ENCODE results near the gene CHCHD10.

DNA sequence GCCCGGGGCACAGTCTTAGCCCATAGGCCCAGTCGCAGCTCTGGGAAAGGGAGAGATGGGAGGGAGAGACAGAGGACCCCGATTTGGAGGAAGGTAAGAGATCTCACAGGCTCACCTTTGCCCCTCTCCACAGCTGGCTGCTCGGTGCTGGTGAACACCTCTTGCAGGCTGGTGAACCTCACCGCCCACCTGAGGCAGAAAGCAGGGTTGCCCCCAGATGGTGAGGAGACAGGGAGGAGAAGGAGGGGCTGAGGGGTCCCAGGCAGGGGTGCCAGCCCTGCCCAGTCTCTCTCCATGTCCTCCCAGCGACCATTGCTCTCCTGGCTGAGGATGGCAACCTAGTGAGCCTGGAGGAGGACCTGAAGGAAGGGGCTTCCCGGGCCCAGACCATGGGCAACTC lies 3.8 kb downstream of the CHCHD10 start:
- TF ChIP-seq SPI1 (IDR thresholded peaks at IDR 0.05; ENCODE audit: borderline replicate concordance, insufficient read depth, low read depth, low read length) = no peak
- TF ChIP-seq, protein P1, sequence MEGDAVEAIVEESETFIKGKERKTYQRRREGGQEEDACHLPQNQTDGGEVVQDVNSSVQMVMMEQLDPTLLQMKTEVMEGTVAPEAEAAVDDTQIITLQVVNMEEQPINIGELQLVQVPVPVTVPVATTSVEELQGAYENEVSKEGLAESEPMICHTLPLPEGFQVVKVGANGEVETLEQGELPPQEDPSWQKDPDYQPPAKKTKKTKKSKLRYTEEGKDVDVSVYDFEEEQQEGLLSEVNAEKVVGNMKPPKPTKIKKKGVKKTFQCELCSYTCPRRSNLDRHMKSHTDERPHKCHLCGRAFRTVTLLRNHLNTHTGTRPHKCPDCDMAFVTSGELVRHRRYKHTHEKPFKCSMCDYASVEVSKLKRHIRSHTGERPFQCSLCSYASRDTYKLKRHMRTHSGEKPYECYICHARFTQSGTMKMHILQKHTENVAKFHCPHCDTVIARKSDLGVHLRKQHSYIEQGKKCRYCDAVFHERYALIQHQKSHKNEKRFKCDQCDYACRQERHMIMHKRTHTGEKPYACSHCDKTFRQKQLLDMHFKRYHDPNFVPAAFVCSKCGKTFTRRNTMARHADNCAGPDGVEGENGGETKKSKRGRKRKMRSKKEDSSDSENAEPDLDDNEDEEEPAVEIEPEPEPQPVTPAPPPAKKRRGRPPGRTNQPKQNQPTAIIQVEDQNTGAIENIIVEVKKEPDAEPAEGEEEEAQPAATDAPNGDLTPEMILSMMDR (IDR thresholded peaks at IDR 0.05 in 2 of 3, conservative IDR thresholded peaks at IDR 0.05 in 1 of 3; ENCODE audit: control insufficient read depth in 2 of 3, extremely low read depth in 1 of 3, insufficient read depth in 1 of 3, low read depth in 3 of 3, low read length in 3 of 3) = no peak
- TF ChIP-seq, protein P2, sequence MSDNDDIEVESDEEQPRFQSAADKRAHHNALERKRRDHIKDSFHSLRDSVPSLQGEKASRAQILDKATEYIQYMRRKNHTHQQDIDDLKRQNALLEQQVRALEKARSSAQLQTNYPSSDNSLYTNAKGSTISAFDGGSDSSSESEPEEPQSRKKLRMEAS (IDR thresholded peaks at IDR 0.05; ENCODE audit: low read depth, low read length) = no peak
- no peak for TF ChIP-seq CEBPB (IDR thresholded peaks at IDR 0.05; ENCODE audit: borderline replicate concordance in 1 of 2, low read depth in 2 of 2, low read length in 2 of 2)
- TF ChIP-seq, protein P3, sequence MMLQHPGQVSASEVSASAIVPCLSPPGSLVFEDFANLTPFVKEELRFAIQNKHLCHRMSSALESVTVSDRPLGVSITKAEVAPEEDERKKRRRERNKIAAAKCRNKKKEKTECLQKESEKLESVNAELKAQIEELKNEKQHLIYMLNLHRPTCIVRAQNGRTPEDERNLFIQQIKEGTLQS (IDR thresholded peaks at IDR 0.05; ENCODE audit: borderline replicate concordance, extremely low read depth, low read depth, low read length) = no peak
- no peak for TF ChIP-seq POLR2AphosphoS5 (IDR thresholded peaks at IDR 0.05; ENCODE audit: low read length)
- TF ChIP-seq ESRRA (IDR thresholded peaks at IDR 0.05; ENCODE audit: low read length) = no peak

Data from GM12878 (cell line).